GM12878 (cell line): Measurements from ENCODE around the gene KRT6B. TPM values are rescaled to one million over a fixed set of nuclear protein-coding genes. Genes with fewer than 3 reads are reported as not detected.

Experiments
- ATAC-seq: fragments of 200-7000 bp; cut with Tn5 transposase; 3 replicates; pipeline ENCODE4 v1.9.1; 2020; ENCODE audit warnings: mild to moderate bottlenecking, moderate library complexity
- BruUV-seq: library from RNA; stranded (reverse); fragments of 400-500 nt; replicated peaks from 2 replicates; lab custom pipeline; 2021; lab: Mats Ljungman, UMichigan
- CTCF ChIA-PET: fragments of 300-600 bp; sonication (Branson Sonifier 250); formaldehyde crosslinking; extraction: SDS; loops from one replicate; lab custom pipeline; 2021; ENCODE audit warnings: inconsistent platforms; lab: Yijun Ruan, JAX
- POLR2A ChIA-PET: fragments of 350-600 bp; formaldehyde crosslinking; extraction: SDS; loops from one replicate; lab custom pipeline; 2021; ENCODE audit warnings: inconsistent platforms; lab: Charles Lee
- RAD21 ChIA-PET: fragments of 300-600 bp; sonication (Branson Sonifier 250); formaldehyde crosslinking; loops from one replicate; lab custom pipeline; 2023; ENCODE audit warnings: antibody characterized with exemption; ENCODE audit not compliant: unreplicated experiment; lab: Charles Lee
- SMC1A ChIA-PET: fragments of 300-600 bp; sonication (Branson Sonifier 250); formaldehyde crosslinking; loops from one replicate; lab custom pipeline; 2023; ENCODE audit not compliant: unreplicated experiment, uncharacterized antibody; lab: Charles Lee
- DNase-seq: peaks from one replicate; pipeline ENCODE4 v3.0.0-alpha.2; 2011; ENCODE audit warnings: low read depth, low spot score
- FAIRE-seq: peaks from 3 replicates; lab custom pipeline; 2011; peaks lifted over from hg19 to GRCh38; lab: Jason Lieb, UNC
- H2AFZ ChIP-seq: 2 replicates; pipeline ENCODE4 v1.6.0; 2011; ENCODE audit warnings: low read depth, low read length, control low read depth; ENCODE audit not compliant: control insufficient read depth
- H3K27ac ChIP-seq: 2 replicates; pipeline ENCODE4 v1.5.1; 2011; ENCODE audit warnings: control low read depth; ENCODE audit not compliant: control insufficient read depth, insufficient read depth
- H3K27me3 ChIP-seq, 2 experiments: replicated peaks in 1 of 2; 2 replicates each; pipeline versions ENCODE4 v1.6.0 to v1.6.1; 2011; ENCODE audit warnings: low read length in 1 of 2; ENCODE audit not compliant: control insufficient read depth in 2 of 2, insufficient read depth in 2 of 2
- H3K36me3 ChIP-seq, 2 experiments: 2 replicates each; pipeline ENCODE4 v1.5.1; 2011; ENCODE audit warnings: low read length in 1 of 2; ENCODE audit not compliant: control insufficient read depth in 2 of 2, insufficient read depth in 2 of 2
- H3K4me1 ChIP-seq: 2 replicates; pipeline ENCODE4 v1.6.1; 2011; ENCODE audit warnings: mild to moderate bottlenecking, low read length, moderate library complexity, mixed read lengths; ENCODE audit not compliant: control insufficient read depth, insufficient read depth
- H3K4me2 ChIP-seq: 2 replicates; pipeline ENCODE4 v1.6.0; 2011; ENCODE audit warnings: control low read depth; ENCODE audit not compliant: control insufficient read depth, insufficient read depth
- H3K4me3 ChIP-seq: fragments of 200-600 bp; sonication (generic); 2 replicates; pipeline ENCODE4 v1.5.1; 2016
- H3K79me2 ChIP-seq: 2 replicates; pipeline ENCODE4 v1.6.0; 2011; ENCODE audit warnings: low read length; ENCODE audit not compliant: control insufficient read depth, insufficient read depth
- H3K9ac ChIP-seq: 2 replicates; pipeline ENCODE4 v1.8.0; 2011; ENCODE audit warnings: low read length, control low read depth, mixed read lengths; ENCODE audit not compliant: control insufficient read depth, insufficient read depth
- H3K9me3 ChIP-seq: replicated peaks from 3 replicates; pipeline ENCODE4 v1.5.1; 2011; ENCODE audit warnings: mild to moderate bottlenecking, low read length; ENCODE audit not compliant: control insufficient read depth, insufficient read depth
- H4K20me1 ChIP-seq: 2 replicates; pipeline ENCODE4 v1.6.0; 2011; ENCODE audit not compliant: control insufficient read depth, insufficient read depth
- ATF2 ChIP-seq: IDR thresholded peaks from 2 replicates; pipeline ENCODE4 v1.6.1; 2012; ENCODE audit warnings: low read length, inconsistent platforms
- BCL11A ChIP-seq: IDR thresholded peaks from 2 replicates; pipeline ENCODE4 v1.6.1; 2011; ENCODE audit warnings: low read depth, low read length
- FOXK2 ChIP-seq: fragments of 450-650 bp; IDR thresholded peaks from 2 replicates; pipeline ENCODE4 v1.6.1; 2017; ENCODE audit warnings: mild to moderate bottlenecking, moderate library complexity
- MEF2A ChIP-seq: IDR thresholded peaks from 2 replicates; pipeline ENCODE4 v1.6.1; 2011; ENCODE audit warnings: low read depth, mild to moderate bottlenecking, low read length, moderate library complexity; ENCODE audit not compliant: insufficient read depth
- NFIC ChIP-seq: IDR thresholded peaks from 2 replicates; pipeline ENCODE4 v1.6.1; 2012; ENCODE audit warnings: low read depth, mild to moderate bottlenecking, inconsistent platforms, low read length, moderate library complexity
- NR2F1 ChIP-seq: fragments of 450-650 bp; conservative IDR thresholded peaks from 2 replicates; pipeline ENCODE4 v1.6.1; 2017; ENCODE audit warnings: mild to moderate bottlenecking
- POU2F2 ChIP-seq: IDR thresholded peaks from 3 replicates; pipeline ENCODE4 v1.6.1; 2011; ENCODE audit warnings: low read depth, mild to moderate bottlenecking, low read length, borderline replicate concordance
- ZNF622 ChIP-seq: fragments of 450-650 bp; IDR thresholded peaks from 2 replicates; pipeline ENCODE4 v1.6.1; 2017; ENCODE audit warnings: mild to moderate bottlenecking, inconsistent platforms
- WGBS: methylation state at CpG from one replicate; pipeline ENCODE4 v1.1.6; 2016; ENCODE audit warnings: low lambda C conversion rate; ENCODE audit not compliant: insufficient replicate concordance, insufficient coverage; ENCODE audit errors: missing lambda C conversion rate; 5-methylcytosine and 5-hydroxymethylcytosine counted together
- in situ Hi-C: fragments of 300-500 bp; cut with MboI; formaldehyde crosslinking; loops from 9 replicates; pipeline ENCODE4 v1.14.3; 2018; ENCODE audit warnings: mixed read lengths
- intact Hi-C: fragments of 100-400 bp; cut with micrococcal nuclease; formaldehyde crosslinking; loops from one replicate; pipeline ENCODE4 v1.14.2; 2022; ENCODE audit not compliant: unreplicated experiment
- polyA plus RNA-seq, 11 experiments: library from polyadenylated mRNA; depleted of rRNA in 4 of 11; unstranded in 6 of 11; stranded (reverse) in 5 of 11; fragments of >200 nt; fragmentation: Nextera tagmentation in 4 of 11; fragmentation: Illumina TruSeq in 1 of 11; extraction: Ambion mirVana in 4 of 11; extraction: Trizol in 1 of 11; gene quantifications; 1 replicate in 1 of 11; 2 replicates in 10 of 11; pipeline versions ENCODE4 v1.2.1 to v1.2.3, GENCODE V29; 2011 to 2016; ENCODE audit warnings: inconsistent platforms in 2 of 11, missing spikeins in 2 of 11, low read depth in 1 of 11
- total RNA-seq, 4 experiments: library from RNA; depleted of rRNA in 3 of 4; stranded (reverse); fragments of >200 nt in 3 of 4; fragmentation: Illumina TruSeq in 1 of 4; extraction: Trizol in 1 of 4; gene quantifications; 2 replicates each; pipeline versions ENCODE4 v1.2.1 to v1.2.3, GENCODE V29; 2013 to 2021
- TF ChIP-seq, protein P1 (sequence below): fragments of 450-650 bp; IDR thresholded peaks from 2 replicates; pipeline ENCODE4 v1.6.1; 2018; ENCODE audit warnings: borderline replicate concordance, mild to moderate bottlenecking; ENCODE audit not compliant: partially characterized antibody

Gene KRT6B
- total and polyA plus RNA-seq, 10 of the 15 experiments (the other 5 are each of a cell fraction or from before 2014, with no cell fraction given) = 0.07 TPM; not detected in 9

DNA sequence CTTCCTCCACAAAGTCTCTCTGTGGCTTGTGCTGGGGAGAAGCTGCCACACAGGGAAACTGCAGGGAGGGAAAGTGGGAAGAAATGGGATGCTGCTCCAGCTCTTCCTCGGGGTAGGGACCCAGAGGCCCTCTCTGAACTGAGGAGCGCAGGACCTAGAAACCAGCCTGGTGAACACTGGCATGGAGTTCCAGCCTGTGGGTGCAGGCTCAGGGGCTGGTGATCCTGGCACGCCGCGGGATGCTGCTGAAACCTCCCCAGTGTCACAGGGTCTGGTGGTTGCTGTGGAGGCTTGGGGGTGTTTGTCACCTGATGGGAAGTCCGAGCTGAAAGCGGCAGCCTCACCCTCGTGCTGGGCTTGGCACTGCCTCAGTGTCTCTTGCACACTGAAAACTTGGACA is 12.5 kb downstream of the KRT6B start:
- no peak overlapping the region for H3K9ac ChIP-seq
- ChIA-PET SMC1A (no interaction called here), RAD21 (no interaction called here), CTCF (no interaction called here), POLR2A (no interaction called here)
- 17% methylated on average over 8 of the region's 8 CpGs for whole genome bisulfite sequencing
- in situ Hi-C loops (no loop called here), intact Hi-C loops (no loop called here)
- H3K4me1 ChIP-seq = no peaks in the 10 kb centered on the region
- FAIRE-seq = no peak
- no peak for TF ChIP-seq BCL11A
- TF ChIP-seq, protein P1, sequence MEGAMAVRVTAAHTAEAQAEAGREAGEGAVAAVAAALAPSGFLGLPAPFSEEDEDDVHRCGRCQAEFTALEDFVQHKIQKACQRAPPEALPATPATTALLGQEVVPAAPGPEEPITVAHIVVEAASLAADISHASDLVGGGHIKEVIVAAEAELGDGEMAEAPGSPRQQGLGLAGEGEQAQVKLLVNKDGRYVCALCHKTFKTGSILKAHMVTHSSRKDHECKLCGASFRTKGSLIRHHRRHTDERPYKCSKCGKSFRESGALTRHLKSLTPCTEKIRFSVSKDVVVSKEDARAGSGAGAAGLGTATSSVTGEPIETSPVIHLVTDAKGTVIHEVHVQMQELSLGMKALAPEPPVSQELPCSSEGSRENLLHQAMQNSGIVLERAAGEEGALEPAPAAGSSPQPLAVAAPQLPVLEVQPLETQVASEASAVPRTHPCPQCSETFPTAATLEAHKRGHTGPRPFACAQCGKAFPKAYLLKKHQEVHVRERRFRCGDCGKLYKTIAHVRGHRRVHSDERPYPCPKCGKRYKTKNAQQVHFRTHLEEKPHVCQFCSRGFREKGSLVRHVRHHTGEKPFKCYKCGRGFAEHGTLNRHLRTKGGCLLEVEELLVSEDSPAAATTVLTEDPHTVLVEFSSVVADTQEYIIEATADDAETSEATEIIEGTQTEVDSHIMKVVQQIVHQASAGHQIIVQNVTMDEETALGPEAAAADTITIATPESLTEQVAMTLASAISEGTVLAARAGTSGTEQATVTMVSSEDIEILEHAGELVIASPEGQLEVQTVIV = no peak
- H3K4me2 ChIP-seq = no peak overlapping the region
- no peaks in the 10 kb centered on the region for H3K79me2 ChIP-seq
- H3K27me3 ChIP-seq = peaks cover 6 to 7% of the 10 kb centered on the region in 2 experiments
- H3K27ac ChIP-seq = no peak overlapping the region
- no TSS peak for BruUV-seq
- H2AFZ ChIP-seq = no peak overlapping the region
- H3K4me3 ChIP-seq = no peak overlapping the region
- no peak for DNase-seq
- H3K9me3 ChIP-seq = no peaks in the 10 kb centered on the region
- ATAC-seq = no peak
- no peaks in the 10 kb centered on the region for H4K20me1 ChIP-seq
- H3K36me3 ChIP-seq = no peaks in the 10 kb centered on the region

GRCh38 chr12:52438305-52439301 is 13.3 kb downstream of the KRT6B start:
- ChIA-PET POLR2A (no interaction called here), SMC1A (no interaction called here), RAD21 (no interaction called here), CTCF (no interaction called here)
- no TSS peak for BruUV-seq
- DNase-seq (no peak), FAIRE-seq (no peak), ATAC-seq (no peak)
- no peaks in the 10 kb centered on the region for H3K9me3 ChIP-seq
- in situ Hi-C loops (no loop called here), intact Hi-C loops (no loop called here)
- H3K79me2 ChIP-seq = no peaks in the 10 kb centered on the region
- H3K4me3 ChIP-seq = no peak overlapping the region
- H3K36me3 ChIP-seq = no peaks in the 10 kb centered on the region
- H3K4me2 ChIP-seq = no peak overlapping the region
- WGBS = 25% methylated on average over 8 of the region's 8 CpGs
- H2AFZ ChIP-seq = no peak overlapping the region
- H3K27me3 ChIP-seq = peaks cover 6 to 7% of the 10 kb centered on the region in 2 experiments
- H3K4me1 ChIP-seq = no peaks in the 10 kb centered on the region
- no peak overlapping the region for H3K9ac ChIP-seq
- no peaks in the 10 kb centered on the region for H4K20me1 ChIP-seq
- H3K27ac ChIP-seq = no peak overlapping the region
- TF ChIP-seq NFIC (no peak), POU2F2 (no peak), ATF2 (no peak), FOXK2 (no peak), NR2F1 (no peak), MEF2A (no peak), ZNF622 (no peak)
